AG08395 (cell line): ENCODE measurements around the gene CLIC4.
"Not testable (repeated sequence)": the region's sequence is repeated elsewhere in the genome, so short reads cannot be mapped to it uniquely, and the experiment has no call there.

Source experiments
- DNase-seq: peaks from one replicate; pipeline ENCODE4 v3.0.0; 2012; ENCODE audit warnings: mixed read lengths, low spot score

The CLIC4 gene

DNA sequence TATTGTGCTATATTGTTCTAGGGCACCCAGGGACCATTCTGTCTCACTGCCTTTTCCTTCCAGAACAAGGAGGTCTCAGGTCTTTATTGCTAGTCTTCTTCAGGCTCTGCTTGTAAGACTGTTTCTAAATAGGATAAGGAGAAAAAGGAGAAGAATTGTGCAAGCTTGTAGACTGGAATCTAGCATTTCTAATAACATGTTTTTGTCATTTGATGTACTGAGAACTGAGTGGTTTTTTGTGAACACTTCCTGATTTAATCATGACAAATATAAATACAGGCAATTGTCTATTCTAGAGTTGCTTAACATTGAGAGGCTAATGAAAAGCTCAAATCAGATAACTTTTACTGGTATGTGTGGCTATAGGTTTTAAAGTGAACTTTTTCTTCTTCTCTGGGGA, 77.6 kb downstream of the CLIC4 start:
- DNase-seq, result no peak

DNA sequence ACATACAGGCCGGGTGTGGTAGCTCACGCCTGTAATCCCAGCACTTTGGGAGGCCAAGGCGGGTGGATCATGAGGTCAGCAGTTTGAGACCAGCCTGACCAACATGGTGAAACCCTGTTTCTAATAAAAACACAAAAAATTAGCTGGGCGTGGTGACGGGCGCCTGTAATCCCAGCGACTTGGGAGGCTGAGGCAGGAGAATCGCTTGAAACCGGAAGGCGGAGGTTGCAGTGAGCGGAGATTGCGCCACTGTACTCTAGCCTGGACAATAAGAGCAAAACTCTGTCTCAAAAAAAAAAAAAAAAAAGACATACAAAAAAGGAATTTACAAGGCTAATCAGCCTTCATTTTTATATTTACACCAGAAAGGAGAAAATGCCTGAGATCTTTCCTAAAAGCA, 78.2 kb downstream of the CLIC4 start:
- DNase-seq, result not testable (repeated sequence)

DNA sequence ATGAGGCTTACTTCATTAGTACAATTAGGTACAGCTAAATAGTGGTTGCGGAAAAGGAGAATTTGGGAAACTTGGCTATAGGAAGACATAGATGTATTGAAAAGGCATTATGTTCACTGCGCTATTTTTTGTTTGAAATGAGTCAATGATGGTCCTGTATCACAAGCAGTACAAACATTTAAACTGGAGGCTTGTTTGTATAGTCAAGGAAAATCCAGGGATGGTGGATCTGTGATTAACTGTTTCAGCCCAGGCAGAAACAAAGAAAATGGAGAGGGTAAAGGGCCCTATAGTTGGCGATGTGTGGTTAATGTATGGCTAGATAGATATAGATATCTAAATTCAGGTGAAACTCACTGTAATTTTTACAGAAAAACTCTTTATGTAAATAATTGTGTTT, 79.9 kb downstream of the CLIC4 start:
- DNase-seq, result no peak

DNA sequence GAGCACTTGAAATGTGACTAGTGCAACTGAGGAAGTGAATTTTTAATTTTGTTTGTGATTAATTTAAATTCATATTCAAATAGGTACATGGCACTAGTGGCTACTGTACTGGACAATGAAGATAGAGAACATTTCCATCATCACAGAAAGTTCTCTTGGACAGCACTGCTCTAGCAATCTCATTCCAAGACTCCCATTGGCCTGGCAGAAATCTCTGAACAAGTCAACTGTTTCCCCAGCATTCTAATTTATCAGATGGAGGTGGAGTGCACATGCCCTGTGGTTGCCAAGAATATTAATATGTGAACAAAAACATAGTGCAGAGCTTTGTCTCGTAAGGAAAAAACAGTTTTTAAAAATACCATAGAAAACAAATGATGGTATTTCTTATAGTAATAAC, 81.3 kb downstream of the CLIC4 start:
- DNase-seq, result no peak

DNA sequence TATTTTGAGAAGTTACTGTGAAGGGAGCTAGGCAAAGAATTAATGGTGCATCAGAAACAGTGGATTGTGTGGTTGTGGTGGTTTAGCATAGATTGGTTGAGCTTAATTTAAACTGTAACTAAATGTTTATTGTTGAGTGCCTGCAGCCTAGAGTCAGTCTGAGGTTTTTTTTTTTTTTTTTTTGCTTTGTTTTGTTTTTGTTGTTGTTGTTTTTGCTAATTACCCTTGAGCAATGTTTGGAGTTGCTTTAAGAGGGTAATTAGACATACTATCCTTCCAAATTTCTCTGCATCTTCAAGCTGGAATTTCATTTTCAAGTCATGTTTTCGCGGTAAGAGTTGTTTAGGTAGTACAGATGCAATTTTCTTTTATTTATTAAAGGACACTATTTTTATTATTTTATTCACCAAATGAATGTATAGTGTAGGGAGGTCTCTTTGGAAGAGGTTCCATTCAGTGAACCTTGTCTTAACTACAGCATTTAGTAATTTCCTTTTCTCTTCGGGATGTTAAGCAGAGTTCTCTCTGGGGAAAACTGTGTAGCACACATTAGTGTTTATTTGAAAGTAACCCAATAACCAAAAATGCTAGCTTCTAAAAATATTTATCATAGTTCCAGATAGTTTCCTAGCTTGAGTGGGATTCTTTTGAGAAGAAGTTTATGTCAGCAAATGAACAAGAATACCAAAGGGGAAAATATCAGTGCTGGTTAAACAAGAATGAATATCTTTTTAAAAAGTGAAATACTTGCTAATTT, 82.3 kb downstream of the CLIC4 start:
- no peak for DNase-seq

DNA sequence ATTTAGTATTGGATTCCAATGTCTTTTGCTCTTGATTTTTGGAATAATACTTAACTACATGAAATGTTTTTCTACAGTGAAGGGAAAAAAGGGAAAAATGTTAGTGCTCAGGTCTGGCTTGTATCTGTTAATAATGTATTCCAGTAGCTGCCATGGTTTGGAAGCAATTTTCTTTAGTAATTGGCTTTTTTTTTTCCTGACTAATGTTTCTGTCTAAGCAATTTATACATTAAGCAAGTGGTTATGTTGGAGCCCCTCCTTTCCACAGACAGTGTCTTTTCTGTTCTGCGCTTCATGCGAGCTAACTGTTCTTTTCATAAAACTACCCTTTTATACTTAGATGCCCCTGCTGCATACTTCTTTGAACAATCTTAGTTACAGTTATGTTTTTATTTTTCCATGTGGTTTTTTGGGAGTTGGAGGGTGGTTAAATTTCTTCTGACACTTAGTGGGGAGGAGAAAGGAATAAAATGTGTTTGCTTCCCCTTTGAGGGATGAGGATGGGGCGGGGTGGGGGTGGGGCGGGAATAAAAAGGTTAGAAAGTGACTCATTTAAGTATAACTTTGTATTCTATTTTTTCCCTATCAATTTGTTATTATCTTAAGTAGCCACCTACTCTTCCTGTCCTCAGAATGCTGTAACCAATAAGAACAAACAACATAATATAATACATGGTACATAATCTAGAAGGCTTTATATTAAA, 83.1 kb downstream of the CLIC4 start:
- no peak for DNase-seq

DNA sequence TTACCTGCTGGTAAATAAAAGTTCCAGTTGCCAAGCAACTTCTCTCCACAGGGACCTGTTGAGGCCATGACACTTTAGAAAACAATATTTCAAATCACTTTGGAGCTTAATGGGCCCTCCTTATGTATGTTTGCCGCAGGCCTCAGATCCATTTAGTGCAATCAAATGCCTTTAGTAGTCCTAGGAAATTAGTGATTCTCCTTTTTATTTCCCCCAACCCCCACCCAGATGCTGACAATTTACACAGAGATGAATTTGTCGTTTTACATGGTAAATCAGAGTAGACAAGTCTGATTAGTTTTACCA, 83.6 kb downstream of the CLIC4 start:
- DNase-seq, result no peak

DNA sequence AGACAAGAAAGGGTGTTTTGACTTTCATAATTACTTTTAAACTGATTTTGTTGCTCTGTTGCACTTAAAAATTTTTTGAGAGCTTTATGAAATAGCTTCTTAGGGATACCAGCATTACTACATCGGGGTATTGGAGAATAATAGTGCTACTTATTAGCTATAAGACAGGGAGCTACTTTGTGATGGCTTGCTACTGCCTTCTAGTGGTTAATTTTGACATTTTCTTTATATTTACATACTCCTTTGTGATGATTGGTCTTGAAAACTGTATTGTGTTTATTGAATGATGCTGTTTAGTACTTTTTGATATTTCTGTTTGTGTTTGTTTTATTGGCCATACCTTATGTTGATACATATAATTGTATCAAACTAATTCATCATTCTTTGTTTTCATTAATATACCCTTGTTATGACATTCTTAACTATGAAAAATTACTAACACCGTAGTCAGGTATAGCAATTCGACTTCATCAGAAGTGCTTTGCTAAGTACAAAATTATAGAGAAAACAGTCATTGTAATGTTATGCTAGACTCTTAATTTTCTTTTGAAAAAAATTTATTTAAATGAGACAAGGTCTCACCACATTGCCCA, 85.5 kb downstream of the CLIC4 start:
- DNase-seq, result peak; percentile 48

DNA sequence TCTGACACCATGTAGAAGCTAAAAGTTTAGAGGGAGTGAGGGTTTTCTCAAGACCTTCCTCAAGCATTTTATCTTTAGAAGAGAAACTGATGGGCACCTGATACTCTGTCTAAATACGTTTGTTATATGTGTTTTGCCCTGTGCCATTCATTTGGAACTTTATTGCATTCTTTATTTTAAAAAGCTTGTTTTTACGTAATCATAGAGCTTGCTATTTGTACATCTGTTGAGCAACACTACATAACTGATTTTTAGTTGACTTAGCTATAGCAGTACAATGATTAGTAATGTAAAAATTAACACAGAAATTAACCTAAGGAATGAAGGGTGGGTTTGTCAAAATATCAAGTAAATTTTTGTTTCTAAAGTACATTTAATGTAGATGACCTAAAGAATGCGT, 96.3 kb downstream of the CLIC4 start:
- no peak for DNase-seq

DNA sequence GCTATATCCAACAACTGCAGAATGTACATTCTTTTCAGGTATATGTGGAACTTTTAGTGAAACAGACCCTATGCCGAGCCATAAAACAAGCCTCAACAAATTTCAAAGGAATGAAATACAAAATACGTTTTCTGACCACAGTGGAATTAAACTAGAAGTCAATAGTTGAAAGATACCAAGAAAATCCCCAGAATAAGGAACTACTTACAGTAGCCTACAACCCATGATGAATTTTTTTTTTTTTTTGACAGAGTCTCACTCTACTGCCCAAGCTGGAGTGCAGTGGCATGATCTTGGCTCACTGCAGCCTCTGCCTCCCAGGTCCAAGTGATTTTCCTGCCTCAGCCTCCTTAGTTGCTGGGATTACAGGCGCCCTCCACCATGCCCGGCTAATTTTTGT, 101.4 kb downstream of the CLIC4 start:
- DNase-seq, result no peak

DNA sequence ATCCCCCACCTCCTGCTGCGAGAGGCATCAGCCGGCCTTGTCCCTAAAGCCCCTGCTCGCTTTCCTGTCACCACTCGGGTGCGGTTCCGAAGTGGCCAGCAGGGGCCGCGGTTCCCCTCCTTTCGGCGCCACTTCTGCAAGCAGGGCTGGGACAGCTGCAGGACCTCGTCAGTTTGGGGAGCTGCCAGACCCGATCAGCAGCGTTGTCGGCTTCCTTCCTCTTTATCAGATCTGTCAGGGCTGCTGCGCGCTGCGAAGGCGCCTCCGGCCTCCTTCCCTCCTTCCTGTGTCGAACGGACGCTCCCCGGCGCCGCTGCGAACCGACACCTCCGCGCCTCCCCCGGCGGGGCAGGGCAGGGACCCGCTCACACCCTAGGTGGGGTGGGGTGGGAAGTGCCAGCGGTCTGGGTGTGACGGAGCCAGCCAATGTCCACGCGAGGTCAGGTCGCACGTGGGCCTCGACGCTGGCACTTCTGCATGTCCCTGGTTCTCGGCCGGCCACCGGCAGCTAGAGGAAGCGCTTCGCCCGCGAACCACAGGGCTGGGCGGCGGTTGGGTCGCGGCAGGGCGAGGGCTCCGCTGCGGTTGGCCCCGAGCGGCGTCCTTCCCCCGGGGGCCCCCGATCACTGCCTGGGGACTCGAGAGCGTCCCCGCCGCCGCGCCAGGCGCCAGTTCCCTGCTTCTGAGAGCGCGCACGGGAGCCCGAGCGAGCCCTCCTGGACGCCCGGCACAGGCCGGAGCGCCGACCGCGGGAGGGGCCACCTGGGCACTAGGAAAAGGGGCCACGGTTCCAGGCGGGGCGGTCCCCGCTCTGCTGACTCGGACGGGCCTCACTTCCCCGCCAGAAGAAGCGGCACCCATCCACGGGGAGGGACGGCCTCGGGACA, 103.0 kb downstream of the CLIC4 start:
- peak; percentile 89 for DNase-seq

DNA sequence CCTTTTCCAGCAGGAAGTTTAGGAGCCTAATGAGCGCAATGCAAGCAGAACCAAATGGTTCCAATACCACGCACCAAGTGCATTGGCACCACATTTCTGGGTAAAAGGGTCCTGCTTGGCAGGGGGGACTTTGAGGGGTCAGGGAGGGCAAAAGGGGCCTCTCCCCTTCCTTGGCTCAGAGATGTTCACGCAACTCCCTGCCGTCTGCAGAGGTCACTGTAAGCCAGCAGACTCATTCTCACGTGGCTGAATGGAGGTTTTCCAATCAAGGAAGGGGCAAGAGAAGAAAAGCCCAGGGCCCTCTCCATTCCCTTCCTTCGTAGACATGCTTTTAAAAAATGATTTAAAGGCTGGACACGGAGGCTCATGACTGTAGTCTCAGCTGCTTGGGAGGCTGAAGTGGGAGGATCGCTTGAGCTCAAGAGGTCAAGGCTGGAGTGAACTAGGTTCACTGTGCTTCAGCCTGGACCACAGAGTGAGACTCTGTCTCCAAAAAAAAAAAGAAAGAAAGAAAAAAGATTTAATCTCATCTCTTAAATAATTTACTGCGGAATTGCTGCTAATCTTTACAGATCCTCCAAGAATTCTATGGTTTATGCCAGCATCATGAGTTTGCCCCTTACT, 104.5 kb downstream of the CLIC4 start:
- DNase-seq, result peak; percentile 18

DNA sequence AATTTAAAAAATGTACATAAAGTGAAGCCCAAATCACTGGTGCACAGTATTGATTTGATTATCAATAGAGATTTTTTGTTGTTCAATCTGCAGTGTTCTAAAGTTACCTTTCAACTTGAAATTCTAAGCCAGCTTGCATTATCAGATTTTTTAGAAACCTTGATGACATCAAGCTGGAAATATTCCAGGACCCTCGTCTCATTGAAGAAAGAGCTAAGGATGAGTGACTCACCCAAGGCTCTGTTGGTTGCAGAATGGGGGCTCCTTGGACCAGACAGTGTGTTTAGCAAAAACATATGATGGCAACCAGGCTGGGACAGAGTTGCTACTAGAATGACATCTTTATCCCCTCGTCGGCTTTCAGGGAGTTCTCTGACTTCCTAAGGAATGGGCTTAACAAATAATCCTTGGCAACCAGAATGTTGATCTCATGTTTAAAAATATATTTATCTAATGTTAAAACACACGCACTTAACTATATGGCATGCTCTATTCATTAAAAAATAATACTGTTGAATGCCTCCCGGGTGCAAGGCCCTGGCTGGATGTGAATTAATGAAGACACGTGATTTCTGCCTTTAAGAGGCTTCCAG, 105.2 kb downstream of the CLIC4 start:
- DNase-seq, result no peak

DNA sequence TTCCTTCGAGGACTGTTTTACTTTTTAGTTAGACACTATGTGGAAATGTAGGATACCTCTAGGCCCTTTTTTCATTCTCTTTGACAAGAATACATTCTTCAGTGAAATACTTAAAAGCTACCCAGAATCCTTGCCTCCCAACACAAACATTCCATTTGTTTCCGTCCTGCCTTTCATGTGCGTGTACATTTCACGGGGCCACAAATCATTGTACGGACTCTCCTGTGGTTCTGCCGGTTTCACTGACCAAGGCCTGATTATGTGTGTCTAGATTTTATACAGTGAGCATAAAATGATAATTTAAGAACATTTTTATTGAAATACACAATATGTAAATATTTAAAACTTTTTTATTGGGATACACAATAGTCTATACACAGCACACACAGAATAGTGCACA, 108.4 kb downstream of the CLIC4 start:
- DNase-seq, result no peak

DNA sequence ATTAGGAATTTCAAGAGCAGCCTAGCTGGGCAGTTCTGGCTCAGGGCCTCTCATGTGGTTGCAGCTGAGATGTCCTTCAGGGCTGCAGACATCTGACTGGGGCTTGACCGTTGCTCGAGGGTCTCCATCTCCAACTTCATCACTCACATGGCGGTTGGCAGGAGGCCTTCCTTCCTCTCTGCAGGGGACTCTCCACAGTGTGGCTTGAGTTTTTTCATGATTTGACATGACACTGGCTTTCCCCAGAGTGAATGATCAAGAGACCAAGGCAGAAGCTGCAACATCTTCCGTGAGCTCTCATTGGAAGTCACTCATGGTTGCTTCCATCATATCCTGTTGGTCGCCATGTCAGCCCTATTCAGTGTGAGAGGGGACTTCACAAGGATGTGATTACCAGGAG, 110.2 kb downstream of the CLIC4 start:
- DNase-seq, result no peak

DNA sequence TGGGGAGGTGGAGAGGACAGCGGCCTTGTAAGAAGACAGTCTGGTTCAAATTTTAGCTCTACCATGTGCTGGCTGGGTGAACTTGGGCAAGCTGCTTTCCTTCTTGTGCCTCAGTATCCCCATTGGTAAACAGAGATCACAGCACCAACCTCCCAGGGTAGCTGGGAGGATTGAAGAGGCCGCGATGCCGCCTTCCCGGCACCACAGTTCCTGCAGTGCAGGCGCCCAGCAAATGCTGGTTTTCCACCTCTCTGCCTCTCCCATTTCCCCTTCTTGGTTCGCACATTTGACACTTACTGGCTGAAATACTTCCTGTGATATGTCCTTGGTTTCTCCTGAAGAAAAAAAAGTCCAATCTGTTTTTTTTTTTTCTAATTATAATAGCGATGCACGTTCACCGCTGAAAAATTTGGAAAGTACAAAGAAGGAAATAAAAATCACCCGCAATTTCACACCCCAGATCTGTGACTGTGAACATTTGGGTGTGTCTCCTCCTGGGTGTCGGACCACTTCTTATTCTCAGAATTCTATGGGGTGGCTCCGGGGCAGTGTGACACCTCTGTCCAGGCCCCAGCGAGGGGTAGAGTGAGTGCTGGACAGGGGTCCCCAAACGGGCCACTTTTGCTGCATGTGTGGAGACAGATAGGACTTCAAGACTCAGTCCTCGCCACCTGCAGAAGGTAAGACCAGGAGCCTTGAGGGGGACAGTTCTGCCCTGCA, 111.7 kb downstream of the CLIC4 start:
- no peak for DNase-seq

DNA sequence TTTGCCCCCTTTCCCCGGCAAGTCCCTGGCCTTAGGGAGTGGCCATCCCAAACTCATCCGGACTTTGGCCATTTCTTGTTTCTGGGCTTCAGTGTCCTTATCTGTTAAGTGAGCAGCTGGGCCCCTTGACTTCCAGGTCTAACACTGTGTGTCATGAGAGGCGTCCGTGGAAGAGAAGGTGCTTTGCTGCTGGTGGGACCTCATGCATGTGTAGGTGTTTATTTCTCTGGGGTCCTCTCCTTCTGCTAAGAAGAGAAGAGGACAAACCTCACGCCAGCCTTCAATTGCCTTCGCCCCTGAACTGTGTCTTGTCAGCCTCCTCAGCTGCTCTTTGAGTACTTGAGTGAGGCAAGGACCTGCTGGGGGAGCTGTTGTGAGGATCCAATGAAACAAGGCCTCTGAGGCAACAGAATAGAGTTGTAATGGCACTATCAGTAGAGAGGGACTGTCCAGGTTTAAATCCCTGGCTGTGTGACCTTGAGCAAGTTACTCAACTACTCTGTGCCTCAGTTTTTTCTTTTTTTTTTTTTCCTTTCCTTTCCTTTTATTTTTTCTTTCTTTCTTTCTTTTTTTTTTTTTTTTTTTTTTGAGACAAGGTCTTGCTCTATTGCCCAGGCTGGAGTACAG, 112.4 kb downstream of the CLIC4 start:
- DNase-seq, result no peak

DNA sequence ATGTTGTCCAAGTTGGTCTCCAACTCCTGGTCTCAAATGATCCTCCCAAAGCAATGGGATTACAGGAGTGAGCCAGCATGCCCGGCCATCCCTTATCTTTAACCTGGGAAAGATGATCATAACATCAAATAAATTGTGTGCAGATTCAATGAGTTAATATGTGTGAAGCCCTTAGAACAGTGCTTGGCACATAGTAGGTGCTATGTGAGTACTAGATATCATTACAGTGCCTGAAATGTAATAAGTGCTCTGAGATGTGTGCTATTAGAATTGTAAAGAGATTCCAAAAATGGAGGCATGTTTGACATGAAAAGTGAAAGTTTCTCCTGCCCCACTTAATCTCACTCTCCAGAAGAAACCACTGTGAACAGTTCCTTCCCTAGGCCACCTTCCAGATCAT, 113.0 kb downstream of the CLIC4 start:
- DNase-seq, result no peak

DNA sequence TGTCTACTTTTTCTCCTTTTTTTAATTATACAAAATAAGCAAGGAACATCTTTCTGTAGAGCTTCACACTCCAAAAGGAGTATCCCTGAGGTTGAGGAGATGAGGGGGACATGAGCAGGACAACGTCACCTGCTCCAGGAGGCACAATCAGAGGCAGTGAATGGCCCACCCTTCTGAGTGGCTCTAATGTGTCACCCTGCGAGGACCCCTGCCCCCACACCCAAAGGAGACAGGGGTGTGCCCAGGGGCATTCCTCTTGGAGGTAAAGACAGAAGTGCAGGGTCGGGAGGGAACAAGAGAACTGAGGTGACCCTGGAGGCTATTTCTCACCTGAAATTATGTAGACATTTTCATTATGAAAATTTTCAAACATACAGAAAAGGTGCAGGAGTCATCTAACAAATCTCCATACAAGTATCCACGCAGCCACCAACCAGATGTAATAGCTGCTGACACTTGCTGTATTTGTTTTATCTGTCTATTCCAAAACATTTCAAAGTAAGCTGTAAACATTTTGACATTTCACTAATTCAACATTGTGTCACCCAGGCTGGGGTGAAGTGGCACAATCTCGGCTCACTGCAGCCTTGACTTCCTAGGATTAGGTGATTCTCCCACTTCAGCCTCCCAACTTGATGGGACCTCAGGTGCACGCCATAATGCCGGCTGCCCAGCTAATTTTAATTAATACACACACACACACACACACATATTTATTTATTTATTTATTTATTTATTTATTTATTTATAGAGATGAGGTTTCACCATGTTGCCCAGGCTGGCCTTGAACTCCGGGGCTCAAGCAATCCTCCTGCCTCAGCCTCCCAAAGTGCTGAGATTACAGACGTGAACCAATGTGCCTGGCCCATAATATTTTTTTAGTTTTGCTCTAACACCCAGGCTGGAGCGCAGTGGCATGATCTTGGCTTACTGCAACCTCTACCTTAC, 114.1 kb downstream of the CLIC4 start:
- DNase-seq, result no peak
